NB4 (cell line): Measurements from ENCODE around the gene KCTD12.
A peak's percentile ranks its signal among the peaks of the same experiment; 100 is the strongest.
"Not testable (repeated sequence)": the region's sequence is repeated elsewhere in the genome, so short reads cannot be mapped to it uniquely, and the experiment has no call there.

Experiments used
- DNase-seq: peaks from one replicate; pipeline ENCODE4 v3.0.0; 2010; ENCODE audit warnings: low read depth
- H3K4me3 ChIP-seq: one replicate; pipeline ENCODE4 v1.5.1; 2011; ENCODE audit warnings: mild to moderate bottlenecking, low read depth, low read length, moderate library complexity
- MYC ChIP-seq: IDR thresholded peaks from 2 replicates; pipeline ENCODE4 v1.6.1; 2011; ENCODE audit warnings: low read depth, low read length
- POLR2A ChIP-seq: IDR thresholded peaks from 2 replicates; pipeline ENCODE4 v1.6.1; 2011; ENCODE audit warnings: mild to moderate bottlenecking; ENCODE audit not compliant: insufficient read length; ENCODE audit errors: extremely low read depth
- TF ChIP-seq, protein P1 (sequence below): IDR thresholded peaks from one replicate; pipeline ENCODE4 v1.5.1; 2012; ENCODE audit warnings: low read depth, low read length
- TF ChIP-seq, protein P2 (sequence below): IDR thresholded peaks from 2 replicates; pipeline ENCODE4 v1.6.1; 2011; ENCODE audit warnings: low read depth, low read length

The KCTD12 gene

DNA sequence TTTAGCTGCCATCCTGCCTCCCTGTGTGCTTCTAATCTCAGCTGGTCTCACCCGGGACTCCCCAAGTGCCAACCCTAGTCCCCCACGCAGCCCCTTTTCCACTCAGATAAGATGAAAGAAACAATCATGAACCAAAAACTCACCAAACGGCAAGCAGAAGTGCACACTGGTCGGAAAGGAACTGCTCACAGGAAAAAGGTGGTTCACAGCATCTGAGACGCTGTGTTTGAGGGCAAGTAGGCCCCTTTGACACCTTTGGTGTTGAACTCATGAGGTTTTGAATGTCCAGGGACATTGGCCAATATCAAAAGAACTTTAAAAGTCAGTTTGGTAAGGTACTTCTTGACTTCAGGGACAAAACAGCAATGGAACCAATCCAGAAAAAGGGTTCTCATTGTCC lies 41.8 kb upstream of the KCTD12 start:
- no peak for DNase-seq
- no peak overlapping the region for H3K4me3 ChIP-seq
- TF ChIP-seq, protein P1, sequence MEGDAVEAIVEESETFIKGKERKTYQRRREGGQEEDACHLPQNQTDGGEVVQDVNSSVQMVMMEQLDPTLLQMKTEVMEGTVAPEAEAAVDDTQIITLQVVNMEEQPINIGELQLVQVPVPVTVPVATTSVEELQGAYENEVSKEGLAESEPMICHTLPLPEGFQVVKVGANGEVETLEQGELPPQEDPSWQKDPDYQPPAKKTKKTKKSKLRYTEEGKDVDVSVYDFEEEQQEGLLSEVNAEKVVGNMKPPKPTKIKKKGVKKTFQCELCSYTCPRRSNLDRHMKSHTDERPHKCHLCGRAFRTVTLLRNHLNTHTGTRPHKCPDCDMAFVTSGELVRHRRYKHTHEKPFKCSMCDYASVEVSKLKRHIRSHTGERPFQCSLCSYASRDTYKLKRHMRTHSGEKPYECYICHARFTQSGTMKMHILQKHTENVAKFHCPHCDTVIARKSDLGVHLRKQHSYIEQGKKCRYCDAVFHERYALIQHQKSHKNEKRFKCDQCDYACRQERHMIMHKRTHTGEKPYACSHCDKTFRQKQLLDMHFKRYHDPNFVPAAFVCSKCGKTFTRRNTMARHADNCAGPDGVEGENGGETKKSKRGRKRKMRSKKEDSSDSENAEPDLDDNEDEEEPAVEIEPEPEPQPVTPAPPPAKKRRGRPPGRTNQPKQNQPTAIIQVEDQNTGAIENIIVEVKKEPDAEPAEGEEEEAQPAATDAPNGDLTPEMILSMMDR = no peak
- TF ChIP-seq POLR2A (no peak), MYC (no peak)
- TF ChIP-seq, protein P2, sequence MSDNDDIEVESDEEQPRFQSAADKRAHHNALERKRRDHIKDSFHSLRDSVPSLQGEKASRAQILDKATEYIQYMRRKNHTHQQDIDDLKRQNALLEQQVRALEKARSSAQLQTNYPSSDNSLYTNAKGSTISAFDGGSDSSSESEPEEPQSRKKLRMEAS = no peak

DNA sequence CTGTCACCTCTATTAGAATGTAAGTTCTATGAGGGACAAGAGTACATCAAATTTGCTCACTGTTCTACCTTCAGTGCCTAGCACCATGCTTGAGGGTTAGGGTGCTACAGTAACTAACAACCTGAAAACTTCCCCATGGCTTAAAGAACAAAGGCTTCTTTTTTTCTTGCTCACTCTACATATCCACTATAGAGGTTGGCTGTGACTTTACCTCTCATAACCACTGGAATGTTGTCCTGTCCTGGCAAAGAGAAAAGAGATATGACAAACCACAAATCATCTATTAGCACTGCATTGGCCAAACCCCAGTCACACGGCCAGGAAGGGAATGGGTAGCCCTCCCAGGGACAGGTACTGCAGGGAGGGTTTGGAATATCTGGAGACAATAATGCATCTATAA lies 38.9 kb upstream of the KCTD12 start:
- no peak for DNase-seq
- H3K4me3 ChIP-seq = no peak overlapping the region
- TF ChIP-seq POLR2A = no peak
- TF ChIP-seq, protein P1 = no peak
- TF ChIP-seq MYC = no peak
- TF ChIP-seq, protein P2 = no peak

DNA sequence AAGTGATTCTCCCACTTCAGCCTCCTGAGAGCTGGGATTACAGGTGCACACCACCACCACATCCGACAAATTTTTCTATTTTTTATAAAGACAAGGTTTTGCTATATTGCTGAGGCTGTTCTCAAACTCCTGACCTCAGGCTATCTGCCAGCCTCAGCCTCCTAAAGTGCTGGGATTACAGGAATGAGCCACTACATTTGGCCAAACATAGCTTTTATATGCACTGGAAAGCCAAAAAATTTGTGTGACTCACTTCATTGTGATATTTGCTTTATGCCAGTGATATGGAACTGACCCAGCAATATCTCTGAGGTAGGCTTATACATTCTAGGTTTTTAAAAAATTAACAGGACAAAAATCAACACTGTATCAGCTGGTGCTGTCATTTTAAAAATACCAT lies 35.3 kb upstream of the KCTD12 start:
- DNase-seq = no peak
- no peak overlapping the region for H3K4me3 ChIP-seq
- no peak for TF ChIP-seq MYC
- TF ChIP-seq, protein P2 = no peak
- TF ChIP-seq, protein P1 = no peak
- TF ChIP-seq POLR2A = no peak

DNA sequence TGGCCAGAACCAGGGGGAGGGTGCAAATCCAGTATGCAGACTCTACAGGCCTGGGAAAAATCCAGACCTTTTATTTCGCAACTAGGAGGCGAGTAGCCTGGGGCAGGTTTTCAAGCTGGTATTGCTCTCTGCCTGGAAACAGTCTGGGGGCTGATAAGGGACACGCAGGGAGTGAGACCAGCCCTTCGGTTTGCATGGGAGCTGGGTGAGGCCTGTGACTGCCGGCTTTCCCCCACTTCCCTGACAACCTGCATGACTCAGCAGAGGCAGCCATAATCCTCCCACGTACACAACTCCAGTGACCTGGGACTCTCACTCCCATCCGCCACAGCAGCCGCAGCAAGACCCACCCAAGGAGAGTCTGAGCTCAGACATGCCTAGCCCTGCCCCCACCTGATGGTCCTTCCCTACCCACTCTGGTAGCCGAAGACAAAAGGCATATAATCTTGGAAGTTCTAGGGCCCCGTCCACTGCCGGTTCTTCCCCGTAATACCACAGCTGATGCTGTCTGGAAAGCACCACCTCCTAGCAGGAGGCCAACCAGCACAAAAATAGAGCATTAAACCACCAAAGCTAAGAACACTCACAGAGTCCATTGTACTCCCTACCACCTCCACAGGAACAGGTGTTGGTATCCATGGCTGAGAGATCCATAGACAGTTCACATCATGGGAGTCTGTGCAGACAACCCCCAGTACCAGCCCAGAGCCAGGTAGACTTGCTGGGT lies 31.7 kb upstream of the KCTD12 start:
- peak; percentile 16 for DNase-seq

DNA sequence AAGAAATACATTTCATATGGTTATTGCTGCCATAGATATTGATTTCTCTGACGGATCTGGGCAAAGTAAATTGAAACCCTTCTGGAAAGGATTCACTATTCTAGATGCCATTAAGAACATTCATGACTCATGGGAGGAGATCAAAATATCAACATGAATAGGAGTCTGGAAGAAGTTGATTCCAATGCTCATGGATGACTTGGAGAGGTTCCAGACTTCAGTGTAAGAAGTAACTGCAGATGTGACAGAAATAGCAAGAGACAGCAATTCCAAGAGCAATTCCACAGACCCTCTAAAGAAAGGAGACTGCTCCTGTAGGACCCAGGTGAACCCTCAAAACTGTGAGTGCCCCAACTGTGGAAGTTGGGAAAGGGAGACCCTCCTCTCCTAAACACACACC lies 30.9 kb upstream of the KCTD12 start:
- no peak overlapping the region for H3K4me3 ChIP-seq
- TF ChIP-seq, protein P2 = no peak
- TF ChIP-seq, protein P1 = no peak
- TF ChIP-seq MYC (no peak), POLR2A (no peak)
- no peak for DNase-seq

More for the DNA sequence above, 31.7 kb upstream of the KCTD12 start:
- H3K4me3 ChIP-seq = not testable (repeated sequence)

DNA sequence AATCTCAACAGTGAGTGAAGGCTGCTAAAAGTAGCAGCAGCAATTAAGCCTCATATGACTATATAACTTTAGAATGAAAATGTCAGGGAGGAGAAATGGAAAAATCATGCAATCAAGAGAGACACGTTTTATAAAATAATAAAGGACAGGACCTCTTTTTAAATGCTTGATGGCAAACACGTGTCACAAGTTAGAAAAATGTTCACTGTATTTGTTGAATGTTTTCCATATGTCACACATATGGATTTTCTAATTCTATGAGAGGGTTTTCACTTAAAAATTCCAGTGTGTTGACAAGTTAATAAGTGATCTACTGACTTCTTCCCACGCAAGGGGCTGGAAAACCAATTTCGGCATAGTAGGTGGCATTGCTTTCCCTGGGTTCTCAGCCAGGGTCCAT lies 27.7 kb upstream of the KCTD12 start:
- H3K4me3 ChIP-seq = no peak overlapping the region
- TF ChIP-seq, protein P2 = no peak
- no peak for TF ChIP-seq MYC
- TF ChIP-seq POLR2A = no peak
- TF ChIP-seq, protein P1 = no peak
- DNase-seq = no peak
